Measurements from ENCODE around the gene TSPAN4.

- TF ChIP-seq ZNF77 (CRISPR knock-in tag; IDR thresholded peaks at IDR 0.05): no peak
- TF ChIP-seq THRB (CRISPR knock-in tag; conservative IDR thresholded peaks at IDR 0.05): no peak
- no peak for TF ChIP-seq ETS2 (tag; IDR thresholded peaks at IDR 0.05; ENCODE audit: borderline replicate concordance, poor library complexity, severe bottlenecking)
- no peak for TF ChIP-seq CTCF (IDR thresholded peaks at IDR 0.05 in 2 of 3, conservative IDR thresholded peaks at IDR 0.05 in 1 of 3; ENCODE audit: insufficient read depth in 2 of 3, low read depth in 1 of 3, low read length in 3 of 3)
These were observed 52.9 kb downstream of the TSPAN4 start for GRCh38 chr11:895331-896110.

Measured in K562 (cell line).